Activated T-cell treated with anti-CD3 and anti-CD28 coated beads for 48 hours (primary cell): ENCODE measurements around the gene HMGN4.
"Not testable (repeated sequence)": the region's sequence is repeated elsewhere in the genome, so short reads cannot be mapped to it uniquely, and the experiment has no call there.

Experiments
- DNase-seq: peaks from one replicate; pipeline ENCODE4 v3.0.0-alpha.2; 2020; ENCODE audit warnings: low read depth

Gene HMGN4

GRCh38 chr6:26522486-26523228 is 15.5 kb upstream of the HMGN4 start:
- DNase-seq: not testable (repeated sequence)

DNA sequence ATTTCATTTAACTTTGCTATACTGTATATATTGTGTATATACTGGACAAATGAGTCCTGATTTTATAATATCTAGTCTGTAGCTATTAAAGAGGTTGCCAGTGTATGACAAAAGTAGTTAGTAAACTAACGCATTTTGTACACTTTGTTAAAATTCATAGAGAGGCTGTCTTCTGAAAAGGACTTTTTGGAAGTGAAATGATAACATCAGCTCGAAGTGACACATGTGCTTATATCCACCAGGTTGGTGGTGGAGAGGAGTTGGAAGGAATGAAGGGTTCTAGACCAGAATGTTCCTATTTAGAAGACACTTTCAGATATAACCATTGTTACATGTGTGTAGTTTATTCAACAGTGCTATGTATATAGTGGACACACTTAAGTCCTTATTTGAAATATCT is 13.9 kb upstream of the HMGN4 start:
- DNase-seq: not testable (repeated sequence)

- no peak for DNase-seq
Measured at GRCh38 chr6:26524722-26525370, 13.3 kb upstream of the HMGN4 start.

- no peak for DNase-seq
Measured at GRCh38 chr6:26525838-26526237, 12.3 kb upstream of the HMGN4 start.

GRCh38 chr6:26526928-26527327 is 11.2 kb upstream of the HMGN4 start:
- no peak for DNase-seq

GRCh38 chr6:26530203-26530602 is 8.0 kb upstream of the HMGN4 start:
- no peak for DNase-seq

DNA sequence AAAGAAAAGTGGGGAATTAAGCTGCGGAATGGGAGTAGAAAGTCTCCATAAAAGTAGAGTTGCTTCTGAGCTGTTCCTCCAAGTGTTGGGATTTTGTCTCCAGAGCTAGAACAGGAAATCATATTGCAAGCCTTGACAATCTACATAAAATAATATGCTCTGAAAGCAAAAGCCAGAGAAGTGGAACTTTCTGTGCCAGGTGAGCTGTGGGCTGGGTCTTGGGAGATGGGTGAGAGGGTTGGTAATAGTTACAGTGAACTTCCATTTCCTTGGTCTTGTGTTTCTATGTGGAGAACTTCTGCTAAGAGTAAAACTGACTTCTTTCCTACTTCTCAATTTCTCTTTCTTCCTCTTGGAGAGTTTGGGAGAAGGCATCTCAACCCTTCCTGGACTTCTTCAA is 6.3 kb upstream of the HMGN4 start:
- no peak for DNase-seq

GRCh38 chr6:26532699-26533531 is 5.3 kb upstream of the HMGN4 start:
- peak; percentile 88 for DNase-seq

GRCh38 chr6:26533532-26533931 is 4.6 kb upstream of the HMGN4 start:
- no peak for DNase-seq

DNA sequence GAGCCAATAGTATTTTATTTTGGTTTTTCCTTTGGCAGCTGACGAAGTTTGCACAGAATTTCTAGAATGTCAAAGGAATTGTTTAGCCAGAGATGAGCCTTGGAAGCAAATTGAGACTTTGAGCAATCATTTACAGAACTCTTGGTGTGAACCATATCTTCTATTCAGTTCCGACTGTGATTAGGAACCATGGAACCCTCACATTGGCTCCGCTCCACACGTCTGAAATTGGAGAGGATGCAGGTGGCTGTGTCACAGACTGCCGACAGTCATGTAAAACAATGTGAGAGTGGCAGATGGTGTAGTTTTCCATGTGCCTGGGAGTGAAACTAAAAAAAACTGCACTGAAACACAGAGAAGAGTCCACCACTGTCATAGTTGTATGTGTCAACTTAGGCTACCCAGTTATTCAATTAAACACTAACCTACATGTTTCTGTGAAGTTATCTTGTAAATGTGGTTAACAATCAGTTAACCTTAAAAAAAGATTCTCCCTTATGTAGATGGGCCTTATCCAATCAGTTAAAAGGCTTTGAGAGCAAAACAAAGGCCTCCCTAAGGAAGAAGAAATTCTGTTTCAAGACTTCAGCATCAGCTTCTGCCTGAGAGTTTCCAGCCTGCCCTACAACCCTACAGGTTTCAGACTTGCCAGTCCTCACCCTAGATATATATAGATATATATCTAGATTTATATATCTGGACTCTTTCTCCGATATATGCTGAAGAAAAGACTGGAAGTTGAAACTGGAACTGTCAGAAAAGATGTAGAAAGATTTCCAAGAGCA is 3.3 kb upstream of the HMGN4 start:
- no peak for DNase-seq

- peak; percentile 25 for DNase-seq
Measured at GRCh38 chr6:26536571-26537159, 1.5 kb upstream of the HMGN4 start.

GRCh38 chr6:26537160-26537845 is 863 bp upstream of the HMGN4 start:
- DNase-seq: peak; percentile 89

- no peak for DNase-seq
Measured at GRCh38 chr6:26538572-26538902, 371 bp downstream of the HMGN4 start.

DNA sequence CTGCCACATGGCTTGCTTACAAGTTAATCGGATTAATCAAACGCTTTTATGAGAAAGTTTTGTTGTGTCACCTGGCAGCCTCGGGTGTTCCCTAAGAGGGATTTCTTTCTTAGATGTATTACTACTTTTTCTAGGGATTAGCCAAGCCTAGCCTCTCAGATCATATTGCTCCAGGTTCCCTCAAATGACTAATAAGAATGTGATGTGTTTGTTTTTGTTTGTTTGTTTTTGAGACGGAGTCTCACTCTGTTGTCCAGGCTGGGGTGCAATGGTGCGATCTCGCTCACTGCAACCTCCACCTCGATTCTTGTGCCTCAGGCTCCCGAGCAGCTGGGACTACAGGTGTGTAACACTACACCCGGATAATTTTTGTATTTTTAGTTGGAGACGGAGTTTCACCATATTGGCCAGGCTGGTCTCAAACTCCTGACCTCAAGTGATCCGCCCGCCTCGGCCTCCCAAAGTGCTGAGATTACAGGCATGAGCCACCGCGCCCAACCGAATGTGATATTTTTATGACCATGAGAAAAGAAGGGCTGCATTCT is 977 bp downstream of the HMGN4 start:
- DNase-seq: no peak

DNA sequence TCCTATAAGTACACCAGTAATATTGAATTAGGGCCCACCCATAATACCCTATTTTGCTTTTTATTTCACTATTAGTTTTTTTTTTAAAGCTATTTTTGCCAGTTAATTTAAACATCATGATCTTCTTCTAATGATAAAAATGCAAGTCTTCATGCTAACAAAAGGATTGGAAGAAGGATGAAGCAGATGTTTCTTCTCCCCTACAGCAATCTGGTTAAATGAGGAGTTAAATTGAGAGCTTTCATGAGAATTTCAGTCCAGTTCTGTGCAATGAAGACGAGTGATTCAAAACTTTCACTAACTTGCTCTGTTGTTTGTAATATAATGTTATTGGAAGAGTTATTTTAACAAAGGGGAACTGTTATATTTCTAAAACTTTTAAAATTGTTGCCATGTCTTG is 3.4 kb downstream of the HMGN4 start:
- DNase-seq: no peak

DNA sequence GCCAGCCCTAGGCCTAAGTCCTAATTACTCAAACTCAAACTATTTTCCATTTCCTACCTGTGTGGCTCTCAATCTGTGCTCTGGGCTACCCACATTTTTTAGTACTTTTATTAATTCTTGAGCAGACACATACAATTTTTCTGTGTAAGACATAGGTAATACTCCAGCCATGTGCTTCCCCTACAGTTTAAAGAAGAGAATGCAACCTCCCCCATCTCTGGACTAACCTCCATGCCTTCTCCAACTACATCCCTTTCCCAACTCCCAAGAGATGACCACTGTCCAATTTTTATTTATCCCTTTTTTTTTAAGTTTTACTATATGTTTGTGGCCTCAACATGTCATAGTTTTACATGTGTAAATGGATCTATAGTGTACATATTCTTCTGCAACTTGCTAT is 5.8 kb downstream of the HMGN4 start:
- no peak for DNase-seq

DNA sequence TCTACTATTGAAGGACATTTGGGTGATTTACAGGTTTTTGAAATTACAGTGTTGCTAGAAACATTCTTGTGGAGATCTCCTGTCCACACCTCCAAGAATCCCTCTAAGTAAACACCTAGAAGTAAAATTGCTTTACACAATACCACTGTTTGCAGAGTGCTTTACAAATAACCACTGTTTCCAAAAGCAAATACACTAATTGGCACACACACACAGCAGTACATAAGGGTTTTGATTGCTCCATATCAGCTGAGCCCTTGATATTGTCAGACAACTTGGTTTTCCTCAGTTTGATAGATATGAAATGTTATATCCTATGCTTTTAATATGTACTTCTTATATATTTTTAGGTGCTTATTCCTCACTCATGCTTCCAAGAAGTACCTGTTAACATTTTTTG is 6.3 kb downstream of the HMGN4 start:
- no peak for DNase-seq

DNA sequence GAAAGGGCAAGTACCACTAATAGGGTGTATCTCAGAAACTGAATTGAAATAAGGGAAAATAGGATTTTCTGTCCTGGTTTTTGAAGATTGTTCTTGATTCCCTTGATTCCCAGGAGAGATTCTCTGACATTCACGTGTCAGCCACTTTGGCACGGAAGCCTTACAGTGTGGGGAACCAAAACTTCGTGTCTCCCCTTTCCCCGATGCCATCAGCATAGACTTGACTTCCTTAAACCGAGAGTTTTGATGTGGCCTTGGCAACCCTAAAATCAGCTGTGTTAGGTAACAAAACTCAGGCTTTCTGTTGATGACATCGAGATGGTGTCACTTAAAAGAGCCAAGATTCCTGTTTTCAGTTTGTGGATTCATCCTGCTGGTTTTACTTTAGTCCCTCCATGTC is 7.5 kb downstream of the HMGN4 start:
- DNase-seq: no peak

DNA sequence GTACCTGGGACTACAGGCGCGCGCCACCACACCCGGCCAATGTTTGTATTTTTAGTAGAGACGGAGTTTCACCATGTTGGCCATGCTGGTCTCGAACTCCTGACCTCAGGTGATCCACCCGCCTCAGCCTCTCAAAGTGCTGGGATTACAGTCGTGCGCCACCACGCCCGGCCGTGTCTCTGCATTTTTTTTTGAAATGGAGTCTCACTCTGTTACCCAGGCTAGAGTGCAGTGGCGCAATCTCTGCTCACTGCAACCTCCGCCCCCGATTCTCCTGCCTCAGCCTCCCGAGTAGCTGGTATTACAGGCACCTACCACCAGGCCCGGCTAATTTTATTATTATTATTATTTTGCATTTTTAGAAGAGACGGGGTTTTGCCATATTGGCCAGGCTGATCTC is 9.2 kb downstream of the HMGN4 start:
- not testable (repeated sequence) for DNase-seq

GRCh38 chr6:26550250-26550993 is 12.3 kb downstream of the HMGN4 start:
- DNase-seq: peak; percentile 56
